ENCODE measurements around the gene B4GALT2.

The B4GALT2 gene

GRCh38 chr1:44040418-44040817, 61.4 kb downstream of the B4GALT2 start:
- no peak for DNase-seq (ENCODE audit: low spot score)
- TF ChIP-seq, protein P1, sequence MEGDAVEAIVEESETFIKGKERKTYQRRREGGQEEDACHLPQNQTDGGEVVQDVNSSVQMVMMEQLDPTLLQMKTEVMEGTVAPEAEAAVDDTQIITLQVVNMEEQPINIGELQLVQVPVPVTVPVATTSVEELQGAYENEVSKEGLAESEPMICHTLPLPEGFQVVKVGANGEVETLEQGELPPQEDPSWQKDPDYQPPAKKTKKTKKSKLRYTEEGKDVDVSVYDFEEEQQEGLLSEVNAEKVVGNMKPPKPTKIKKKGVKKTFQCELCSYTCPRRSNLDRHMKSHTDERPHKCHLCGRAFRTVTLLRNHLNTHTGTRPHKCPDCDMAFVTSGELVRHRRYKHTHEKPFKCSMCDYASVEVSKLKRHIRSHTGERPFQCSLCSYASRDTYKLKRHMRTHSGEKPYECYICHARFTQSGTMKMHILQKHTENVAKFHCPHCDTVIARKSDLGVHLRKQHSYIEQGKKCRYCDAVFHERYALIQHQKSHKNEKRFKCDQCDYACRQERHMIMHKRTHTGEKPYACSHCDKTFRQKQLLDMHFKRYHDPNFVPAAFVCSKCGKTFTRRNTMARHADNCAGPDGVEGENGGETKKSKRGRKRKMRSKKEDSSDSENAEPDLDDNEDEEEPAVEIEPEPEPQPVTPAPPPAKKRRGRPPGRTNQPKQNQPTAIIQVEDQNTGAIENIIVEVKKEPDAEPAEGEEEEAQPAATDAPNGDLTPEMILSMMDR (IDR thresholded peaks at IDR 0.05; ENCODE audit: extremely low read depth, insufficient read depth, missing control alignments): no peak
- in situ Hi-C loops (cut with MboI; ENCODE audit: low pct_unique_long_range_greater_than_20kb, low sequenced_read_pairs, unreplicated experiment): loop anchor here (25.0 kb wide), 1 partner anchor 503 kb away; the partner anchor contains the start of gene PTPRF
